ENCODE measurements around the gene SMARCAL1. TPM values are rescaled to one million over a fixed set of nuclear protein-coding genes. Genes with fewer than 3 reads are reported as not detected.
A peak's percentile ranks its signal among the peaks of the same experiment; 100 is the strongest.
"Not testable (repeated sequence)": the region's sequence is repeated elsewhere in the genome, so short reads cannot be mapped to it uniquely, and the experiment has no call there.

Gene SMARCAL1
- polyA plus RNA-seq (ENCODE audit: insufficient read length) = 18.9 TPM

DNA sequence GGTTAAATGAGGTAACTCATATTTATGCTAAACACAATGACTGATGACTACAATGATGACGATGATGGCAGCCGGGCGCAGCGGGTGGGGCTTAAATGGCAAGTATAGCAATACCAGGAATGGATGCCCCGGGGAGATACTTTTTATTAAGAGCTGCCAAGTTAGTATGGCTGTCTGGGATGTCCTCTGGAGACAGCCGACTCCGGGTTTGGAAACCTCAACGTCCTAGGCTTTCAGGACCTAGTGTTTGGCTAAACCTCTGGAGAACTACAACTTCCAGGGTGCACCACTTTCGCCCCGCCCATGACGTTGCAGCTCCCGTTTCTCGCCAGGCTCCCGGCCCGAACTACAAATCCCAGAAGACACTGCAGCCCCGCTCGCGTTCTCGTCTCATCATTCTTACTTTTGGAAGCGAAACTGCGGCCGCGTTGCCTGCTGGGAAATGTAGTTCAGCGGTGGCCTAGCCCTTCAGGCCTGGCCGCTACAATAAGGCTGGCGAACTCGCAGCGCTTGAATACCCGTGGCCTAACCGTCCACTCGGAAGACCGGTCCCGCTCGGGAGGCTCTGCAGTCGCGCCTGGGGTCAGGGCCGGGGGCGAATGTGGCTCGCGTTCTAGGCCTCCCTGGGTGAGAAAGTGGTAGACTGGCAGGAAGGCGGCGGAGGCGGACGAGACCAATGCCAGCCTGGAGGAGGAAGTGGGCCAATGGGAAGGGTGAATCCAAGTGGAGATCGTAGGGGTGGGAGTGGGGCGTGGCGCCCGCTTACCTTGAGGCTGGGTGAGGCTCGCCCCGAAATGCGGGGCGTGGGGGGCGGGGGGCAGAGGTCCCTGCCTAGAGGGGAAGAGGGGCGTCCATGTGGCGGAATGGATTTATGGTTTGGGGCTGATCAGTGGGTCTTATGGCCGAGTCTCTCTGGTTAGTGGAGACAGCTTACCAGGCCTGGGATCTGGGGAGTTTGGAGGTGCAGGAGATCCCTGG lies at the start of gene SMARCAL1:
Gene SMARCAL1, plus strand, starts transcription at position 463 of the 978 bp plus-strand sequence. CDS start 2,221 bp downstream, outside the sequence.
- peak; percentile 97 for DNase-seq (ENCODE audit: low read depth)

DNA sequence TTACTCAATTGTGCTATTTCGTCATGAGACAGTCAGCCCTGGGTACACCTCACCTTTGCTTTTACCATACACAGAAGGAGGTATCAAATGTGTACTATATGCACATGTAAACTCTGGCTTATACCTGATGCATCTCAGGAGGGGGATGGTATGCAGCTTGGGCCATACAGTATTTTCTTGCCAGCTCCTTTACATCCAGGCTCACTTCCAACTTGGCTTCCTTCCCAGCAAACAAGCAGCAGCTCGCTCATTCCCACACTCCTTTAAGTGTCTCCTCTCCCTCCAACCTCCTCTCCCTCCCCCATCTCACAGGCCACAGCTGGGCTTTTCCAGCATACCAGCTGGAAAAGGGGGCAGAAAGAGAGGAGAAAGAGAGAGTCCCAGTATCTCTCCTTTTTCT lies 49.6 kb upstream of the SMARCAL1 start:
- DNase-seq (ENCODE audit: low read depth) = no peak

DNA sequence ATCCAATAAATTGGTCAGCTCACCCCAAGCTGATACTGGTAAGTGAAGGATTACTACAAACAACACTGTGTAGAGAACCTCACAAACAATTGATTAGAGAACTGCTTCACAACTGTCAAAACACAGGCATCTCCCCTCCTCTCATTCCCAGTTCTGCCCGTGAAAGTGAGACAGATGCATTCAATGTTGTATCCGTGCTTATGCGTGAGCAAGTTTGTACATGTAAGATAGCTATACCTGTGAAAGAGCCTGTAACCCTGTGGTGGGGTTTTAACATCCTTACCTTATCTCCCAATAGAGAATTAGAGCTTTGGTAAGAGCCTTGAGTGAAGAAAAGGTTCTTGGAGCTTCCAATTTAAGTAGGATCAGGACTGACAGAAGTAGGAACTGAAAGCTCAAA lies 49.1 kb upstream of the SMARCAL1 start:
- DNase-seq (ENCODE audit: low read depth) = no peak

DNA sequence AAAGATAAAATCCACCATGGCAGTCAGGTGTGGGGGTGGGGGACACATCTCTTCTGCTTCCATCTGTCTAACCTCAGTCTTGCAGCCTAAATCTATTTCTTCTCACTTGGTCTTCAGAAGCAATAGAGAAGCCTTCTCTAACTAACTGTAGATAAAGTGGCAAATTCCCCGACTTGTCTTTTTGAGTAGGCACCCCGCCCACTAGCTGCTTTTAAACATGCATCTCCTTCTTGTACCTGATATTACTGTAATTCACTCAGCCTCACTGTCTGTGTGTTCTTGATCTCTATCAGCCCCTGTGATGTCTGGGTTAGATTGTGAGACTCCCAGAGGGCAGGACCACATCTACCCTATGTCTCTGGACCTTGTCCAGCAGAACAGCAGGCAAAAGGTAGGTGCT lies 46.8 kb upstream of the SMARCAL1 start:
- no peak for DNase-seq (ENCODE audit: low read depth)

DNA sequence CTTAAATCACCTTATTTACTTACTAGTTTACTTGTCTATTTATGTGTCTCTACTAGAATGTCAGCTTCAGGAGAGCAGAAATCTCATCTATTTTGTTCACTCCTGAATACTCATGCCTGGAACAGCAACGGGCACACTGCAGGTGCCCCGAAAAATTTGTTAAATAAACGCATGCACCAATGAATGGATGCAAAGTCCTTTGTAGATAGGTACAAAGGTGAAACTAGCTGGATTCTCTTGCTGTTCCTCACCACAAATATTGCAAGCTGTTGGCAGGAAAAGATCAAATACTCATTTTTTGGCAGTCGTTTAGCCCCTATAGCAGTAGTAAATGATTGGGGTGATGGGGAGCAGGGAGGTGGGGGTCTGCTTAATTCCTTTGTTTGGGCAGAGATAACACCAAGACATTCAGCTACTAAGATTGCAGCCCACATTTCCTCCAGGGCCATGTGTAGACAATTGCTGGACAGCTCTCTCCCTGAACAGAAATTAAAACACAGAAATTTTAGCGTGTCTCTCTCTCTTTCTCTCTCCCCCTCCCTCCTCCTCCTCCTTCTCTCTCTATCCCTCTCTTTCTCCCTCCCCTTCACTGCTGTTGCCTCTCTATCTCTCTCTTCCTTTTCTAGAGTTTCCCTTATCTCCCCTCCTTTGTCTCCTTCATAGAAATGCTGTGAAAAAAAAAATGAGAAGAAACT lies 45.4 kb upstream of the SMARCAL1 start:
- no peak for DNase-seq (ENCODE audit: low read depth)

DNA sequence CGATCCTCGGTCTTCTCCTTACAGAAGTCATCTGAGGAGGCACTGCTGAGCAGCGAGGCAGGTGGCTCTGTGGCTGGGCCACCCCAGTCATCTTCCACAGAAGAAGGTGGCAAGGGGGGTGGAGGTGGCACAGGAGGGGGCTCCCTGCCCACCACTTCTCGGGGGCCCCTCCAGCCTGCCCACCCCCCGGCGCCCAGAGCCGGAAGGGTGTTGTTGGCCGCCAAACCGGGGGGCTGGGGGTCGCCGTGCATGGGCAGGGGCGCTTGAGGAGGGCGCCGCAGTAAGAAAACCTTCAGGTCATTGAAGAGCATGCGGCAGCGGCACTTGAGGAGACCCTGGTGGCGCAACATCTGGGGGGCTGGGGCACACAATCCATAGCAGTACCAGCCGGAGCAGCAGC lies 42.5 kb upstream of the SMARCAL1 start:
- DNase-seq (ENCODE audit: low read depth) = no peak

DNA sequence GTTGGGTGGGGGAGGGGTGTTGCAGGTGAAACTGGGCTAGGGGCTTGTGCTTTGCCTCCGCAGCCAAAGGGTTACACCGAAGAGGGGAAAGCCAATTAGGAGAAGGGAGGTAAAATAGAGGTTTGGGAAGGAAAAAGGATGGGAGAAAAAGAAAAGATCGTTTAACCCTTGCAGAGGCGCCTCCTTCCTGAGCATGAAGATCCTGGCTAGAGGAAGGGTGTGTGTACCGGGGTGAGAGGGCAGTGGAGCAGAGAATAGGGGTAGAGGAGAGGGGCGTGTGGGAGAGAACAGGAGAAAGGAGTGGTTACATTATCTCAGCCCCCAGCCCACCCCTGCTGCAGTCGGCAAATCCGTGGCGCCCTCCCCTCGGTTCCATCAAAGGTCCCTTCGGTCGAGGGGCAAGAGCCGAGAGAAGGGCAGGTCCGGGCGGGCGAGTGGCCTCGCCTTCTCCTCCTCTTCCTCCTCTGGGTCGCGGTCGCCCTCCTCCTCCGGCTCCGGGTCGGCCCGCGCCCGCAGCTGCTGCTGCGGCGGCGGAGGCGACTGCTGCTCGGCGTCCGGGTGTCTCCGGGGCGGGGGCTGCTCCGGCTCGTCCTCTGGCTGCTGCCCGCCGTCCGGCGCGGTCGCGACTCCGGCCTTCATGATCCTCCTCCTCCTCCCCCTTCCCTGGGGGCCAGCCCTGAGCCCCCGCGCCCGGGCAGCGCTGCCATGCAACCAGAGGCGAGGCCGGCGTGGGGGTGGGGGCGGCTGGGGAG lies 41.1 kb upstream of the SMARCAL1 start:
- no peak for DNase-seq (ENCODE audit: low read depth)

DNA sequence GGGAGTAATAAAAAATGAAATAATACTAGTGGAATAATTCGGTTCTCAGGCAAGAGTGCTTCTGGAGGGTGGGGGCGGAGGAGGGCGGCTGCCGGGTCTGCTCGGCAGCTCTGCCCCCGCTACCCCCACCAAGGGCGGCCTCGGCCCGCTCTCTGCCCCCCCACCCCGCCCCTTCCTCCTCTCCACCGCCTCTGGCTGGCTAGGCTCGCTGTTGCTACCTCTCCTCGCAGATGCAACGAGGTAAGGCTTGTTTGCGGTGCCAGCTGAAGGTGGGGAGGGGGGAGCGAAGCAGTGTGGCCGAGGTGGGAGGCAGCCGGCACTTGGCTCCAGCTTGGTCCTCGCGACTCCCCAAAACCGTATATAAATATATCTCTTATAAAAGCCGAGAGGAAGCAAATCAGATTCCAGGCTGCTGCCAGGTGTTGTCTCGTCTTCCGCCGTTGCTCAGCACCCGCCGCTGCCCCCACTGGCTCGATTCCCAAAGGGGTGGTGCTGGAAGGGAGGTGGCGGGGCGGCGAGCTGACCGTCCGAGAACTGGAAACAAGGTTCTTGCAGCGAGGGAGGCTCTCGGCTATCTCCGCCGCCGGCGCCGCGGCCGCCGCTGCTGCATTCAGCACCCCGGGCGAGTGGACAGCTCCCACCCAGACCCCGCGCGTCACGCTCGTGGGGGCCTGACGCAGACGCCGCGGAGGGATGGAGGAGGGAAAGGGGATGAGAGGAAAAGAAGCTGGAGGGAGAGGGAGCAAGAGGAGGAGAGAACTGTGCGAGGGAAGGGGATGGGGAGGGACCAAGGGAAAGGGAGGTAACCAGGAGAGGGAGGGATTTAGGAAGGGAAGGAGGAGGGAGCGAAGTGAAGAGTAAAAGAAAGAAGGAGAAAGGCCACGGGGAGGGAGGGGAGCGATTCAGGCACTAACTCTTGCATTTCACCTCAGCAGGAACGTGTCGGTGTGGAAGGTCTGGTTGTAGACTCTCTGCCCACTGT lies 40.3 kb upstream of the SMARCAL1 start, which contains the start of gene MARCHF4:
Gene MARCHF4, minus strand, starts transcription at position 763 of the 982 bp plus-strand sequence. CDS start 2,223 bp downstream, outside the sequence.
- peak; percentile 29 for DNase-seq (ENCODE audit: low read depth)

DNA sequence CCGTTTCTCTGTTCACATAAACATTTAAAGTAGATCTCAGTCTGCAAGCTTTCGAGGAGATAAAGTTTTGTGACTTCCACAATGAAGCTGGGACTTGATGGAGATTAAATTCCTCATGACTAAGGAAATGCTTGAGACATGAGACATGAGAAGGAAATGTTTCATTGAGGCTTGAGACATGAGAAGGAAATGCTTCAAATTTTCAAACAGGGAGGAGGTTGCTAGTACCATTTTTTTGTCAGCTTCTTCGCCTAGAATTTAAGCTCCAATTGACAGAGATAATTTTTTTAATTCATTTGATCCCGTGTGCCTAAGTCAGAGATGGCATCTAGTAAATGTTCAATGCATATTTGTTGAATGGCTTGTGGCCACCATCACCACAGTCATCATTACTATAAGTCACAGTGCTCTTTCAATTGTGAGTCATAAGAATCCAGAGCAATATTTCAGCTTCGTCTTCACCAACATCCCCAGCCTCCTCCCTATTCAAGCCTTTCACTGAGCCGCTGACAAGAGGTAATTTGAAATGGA lies 39.5 kb upstream of the SMARCAL1 start:
- no peak for DNase-seq (ENCODE audit: low read depth)

DNA sequence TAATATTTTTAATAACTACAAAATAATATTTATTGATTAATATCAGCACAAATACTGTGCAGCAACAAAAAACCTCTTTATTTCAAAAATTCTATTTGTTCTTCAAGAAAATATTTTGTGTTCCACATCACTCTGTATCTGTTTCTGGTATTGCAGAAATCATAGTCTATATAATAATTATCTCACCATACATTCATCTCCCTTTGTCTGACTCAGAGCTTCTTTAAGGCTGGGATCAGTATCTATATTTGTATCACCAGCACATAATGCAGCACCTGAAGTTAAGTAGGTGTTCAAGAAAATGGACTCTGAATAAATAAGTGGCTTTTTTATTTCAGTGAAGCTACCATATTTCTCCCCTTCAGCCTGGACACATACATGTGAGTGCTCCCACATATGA lies 38.4 kb upstream of the SMARCAL1 start:
- no peak for DNase-seq (ENCODE audit: low read depth)

DNA sequence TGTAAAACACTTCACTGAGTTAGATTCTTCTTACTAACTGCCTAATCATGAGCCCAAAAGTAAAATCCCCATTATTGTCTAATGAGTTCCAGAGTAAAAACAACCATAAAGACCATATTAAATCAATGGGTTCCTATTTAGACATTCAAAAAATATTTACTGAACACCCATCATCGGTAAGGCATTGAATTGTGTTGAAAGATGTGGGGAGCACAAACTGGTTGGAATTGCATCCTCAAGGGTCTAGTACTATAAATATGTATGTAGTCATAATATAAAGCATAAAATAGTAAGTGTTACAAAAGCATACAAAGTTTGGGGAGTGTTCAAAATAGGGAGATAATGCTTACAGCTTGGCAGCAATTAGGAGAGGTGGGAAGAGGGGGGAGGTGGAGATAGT lies 37.0 kb upstream of the SMARCAL1 start:
- no peak for DNase-seq (ENCODE audit: low read depth)

DNA sequence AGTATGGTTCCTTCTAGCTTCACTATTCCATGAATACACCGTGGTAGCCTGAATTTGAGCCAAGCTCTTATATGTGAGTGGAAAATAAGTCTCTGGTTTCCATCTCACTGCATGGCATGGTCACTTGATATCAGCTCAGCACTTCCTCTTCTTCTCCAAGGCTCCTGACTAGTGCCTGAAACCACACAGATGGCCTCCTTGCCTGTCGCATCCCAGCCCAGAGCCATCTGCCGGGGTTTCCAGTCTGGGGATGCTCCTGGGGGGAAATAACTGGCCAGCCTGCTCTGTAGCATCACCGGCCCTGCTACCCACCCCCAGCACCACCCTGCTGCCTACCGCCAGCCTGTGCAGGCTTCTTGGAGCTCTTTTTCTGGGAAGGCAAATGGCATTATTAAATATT lies 32.3 kb upstream of the SMARCAL1 start:
- DNase-seq (ENCODE audit: low read depth) = no peak

DNA sequence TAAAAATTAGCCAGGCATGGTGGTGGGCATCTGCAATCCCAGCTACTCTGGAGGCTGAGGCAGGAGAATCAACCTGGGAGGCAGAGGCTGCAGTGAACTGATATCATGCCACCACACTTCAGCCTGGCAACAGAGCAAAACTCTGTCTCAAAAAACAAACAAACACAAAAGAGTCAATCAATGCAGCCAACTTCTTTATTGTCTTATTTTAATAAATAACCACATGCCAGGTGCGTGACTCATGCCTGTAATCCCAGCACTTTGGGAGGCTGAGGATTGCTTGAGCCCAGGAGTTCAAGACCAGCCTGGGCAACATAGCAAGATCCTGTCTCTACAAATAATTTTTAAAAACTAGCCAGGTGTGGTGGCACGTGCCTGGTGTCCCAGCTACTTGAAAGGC lies 27.9 kb upstream of the SMARCAL1 start:
- DNase-seq (ENCODE audit: low read depth) = not testable (repeated sequence)

DNA sequence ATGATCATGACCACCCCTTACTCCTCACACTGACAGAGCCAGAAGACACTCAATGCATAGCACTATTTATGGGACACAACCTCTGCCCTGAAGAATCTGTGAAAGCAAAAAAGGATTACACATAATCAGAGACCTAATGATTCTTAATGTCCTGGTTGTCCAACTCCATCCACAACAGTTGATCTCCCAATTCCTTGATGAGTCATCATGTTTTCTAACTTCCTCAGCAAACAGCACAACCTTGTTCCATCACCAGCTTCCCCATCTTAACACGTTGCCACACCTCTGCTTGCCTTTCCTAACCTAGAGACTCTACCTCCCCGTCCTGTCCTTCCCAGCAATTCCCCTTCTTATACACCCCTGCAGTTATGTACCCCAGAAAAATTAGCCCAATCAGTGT lies 26.8 kb upstream of the SMARCAL1 start:
- DNase-seq (ENCODE audit: low read depth) = no peak

DNA sequence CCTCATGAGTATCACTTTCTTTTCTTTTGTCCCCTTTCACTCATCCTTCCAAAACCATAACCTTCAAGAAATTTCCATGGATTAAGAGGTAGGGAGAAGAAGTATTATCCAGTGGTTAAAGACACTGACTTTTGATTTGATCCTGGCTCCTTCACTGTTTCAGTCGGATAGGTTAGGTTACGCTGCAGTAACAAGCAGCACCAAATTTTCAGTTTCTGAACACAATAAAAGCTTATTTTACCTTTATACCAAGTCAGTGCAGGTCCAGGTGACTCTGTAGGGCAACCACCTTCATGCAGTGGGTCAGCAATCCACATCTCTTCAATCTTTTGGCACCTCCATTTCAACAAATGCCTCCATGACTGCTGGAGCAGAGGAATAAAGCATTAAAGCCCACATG lies 25.0 kb upstream of the SMARCAL1 start:
- DNase-seq (ENCODE audit: low read depth) = no peak

DNA sequence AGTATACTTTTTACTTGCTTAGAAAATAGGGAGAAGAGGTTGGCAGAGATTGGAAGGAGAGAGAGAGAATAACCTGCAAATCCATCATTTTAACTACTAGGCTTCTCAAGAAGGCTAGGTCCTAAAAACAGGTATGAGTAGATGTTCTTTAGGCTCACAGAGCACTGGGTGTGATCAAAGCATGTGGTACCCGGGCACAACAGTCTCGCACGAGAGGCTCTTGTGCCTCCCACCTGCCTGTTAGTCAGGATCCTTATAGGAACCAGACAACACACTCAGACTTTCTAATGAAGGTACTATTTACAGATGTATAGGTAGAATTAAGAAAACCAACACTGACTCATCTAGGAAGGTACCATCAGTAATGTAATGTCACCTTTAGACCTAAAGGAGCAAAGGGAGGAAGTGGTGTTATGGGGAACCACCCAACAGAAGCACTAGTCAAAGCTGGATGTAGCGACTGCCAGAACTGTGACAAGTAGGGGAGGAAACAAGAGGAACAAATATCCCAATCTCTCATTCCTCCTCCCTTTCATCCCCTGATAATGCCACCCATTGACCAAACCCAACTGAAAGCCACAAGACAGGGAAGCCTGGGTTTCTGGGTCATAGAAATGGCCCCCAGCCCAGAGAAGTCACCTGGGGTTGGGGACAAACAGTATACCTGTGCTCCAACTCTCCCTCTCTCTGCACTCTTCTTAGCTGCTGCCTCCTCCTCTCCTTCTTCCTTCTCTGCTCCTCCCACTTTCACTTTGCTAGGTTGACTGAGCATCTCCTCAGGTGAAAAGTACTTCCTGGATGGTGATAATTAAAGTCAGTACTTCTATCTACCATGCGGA lies 24.0 kb upstream of the SMARCAL1 start:
- no peak for DNase-seq (ENCODE audit: low read depth)

DNA sequence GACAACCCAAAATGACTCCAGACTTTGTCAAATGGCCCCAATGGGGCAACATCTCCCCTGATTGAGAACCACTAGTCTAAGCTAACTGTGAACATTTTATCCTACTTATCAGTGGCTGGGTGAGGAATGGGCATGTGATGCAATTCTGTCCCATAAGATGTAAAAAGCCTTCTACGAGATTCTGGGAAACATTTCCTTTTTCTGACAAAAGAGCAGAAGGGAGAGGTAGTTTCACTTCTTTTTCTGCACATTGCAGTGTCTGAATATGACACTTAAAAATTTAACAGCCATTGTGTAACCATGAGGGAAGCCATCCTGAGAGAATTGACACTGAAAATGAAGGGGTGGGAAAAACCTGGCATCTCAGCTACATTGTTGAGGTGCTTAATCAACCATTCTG lies 22.7 kb upstream of the SMARCAL1 start:
- DNase-seq (ENCODE audit: low read depth) = no peak

DNA sequence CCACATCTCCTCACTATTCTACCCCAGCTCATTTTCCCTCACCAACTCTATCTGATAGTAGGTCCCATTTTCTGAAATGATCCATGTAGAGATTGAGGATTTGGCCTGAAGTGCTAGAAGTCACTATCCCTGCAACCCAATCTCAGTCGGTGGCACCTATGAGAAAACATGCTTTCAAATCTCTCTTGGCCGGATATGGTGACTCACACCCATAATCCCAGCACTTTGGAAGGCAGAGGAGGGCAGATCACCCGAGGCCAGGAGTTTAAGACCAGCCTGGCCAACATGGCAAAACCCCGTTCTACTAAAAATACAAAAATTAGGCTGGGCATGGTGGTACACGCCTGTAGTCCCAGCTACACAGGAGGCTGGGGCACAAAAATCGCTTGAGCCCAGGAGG lies 20.9 kb upstream of the SMARCAL1 start:
- DNase-seq (ENCODE audit: low read depth) = no peak

DNA sequence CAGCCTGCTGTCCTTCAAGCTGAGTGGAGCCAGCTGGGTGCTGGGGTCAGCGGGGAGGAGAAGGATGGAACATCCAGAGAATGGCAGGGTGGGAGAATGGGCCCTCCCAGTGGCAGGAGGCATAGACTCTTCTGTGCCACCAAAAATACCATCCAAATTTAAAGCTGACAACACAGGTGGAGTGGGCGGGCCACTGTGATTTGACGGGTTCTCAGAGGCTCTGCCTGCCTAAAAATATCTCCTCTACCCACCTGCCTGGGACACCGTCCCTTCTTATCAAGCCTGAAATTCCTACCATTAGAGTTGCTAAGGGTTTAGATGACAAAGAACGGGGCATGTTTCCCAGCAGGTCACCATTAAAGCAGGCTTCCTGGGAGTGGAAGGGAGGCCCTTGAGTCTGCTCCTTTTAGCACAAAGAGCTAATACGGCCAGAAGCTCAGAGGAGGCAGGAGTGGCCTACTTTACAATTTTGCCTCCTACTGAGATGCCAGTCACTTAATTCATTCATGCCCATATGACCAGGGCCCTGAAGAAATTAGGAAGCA lies 20.2 kb upstream of the SMARCAL1 start:
- DNase-seq (ENCODE audit: low read depth) = no peak
